BJ (cell line): ENCODE data around the gene AMER3. TPM values are rescaled to one million over a fixed set of nuclear protein-coding genes. Genes with fewer than 3 reads are reported as not detected.

Experiments
- CTCF ChIA-PET: fragments of 350-600 bp; formaldehyde crosslinking; extraction: SDS; loops from one replicate; lab custom pipeline; 2021; ENCODE audit warnings: antibody characterized with exemption, inconsistent platforms; lab: Yijun Ruan, JAX
- POLR2A ChIA-PET: fragments of 300-600 bp; sonication (Branson Sonifier 250); formaldehyde crosslinking; extraction: SDS; loops from one replicate; lab custom pipeline; 2021; ENCODE audit warnings: antibody characterized with exemption; lab: Charles Lee
- DNase-seq: peaks from one replicate; pipeline ENCODE4 v3.0.0-alpha.2; 2011; ENCODE audit warnings: low read depth
- H3K27me3 ChIP-seq: 2 replicates; pipeline ENCODE4 v1.6.0; 2011; ENCODE audit warnings: low read length; ENCODE audit not compliant: control insufficient read depth, insufficient read depth
- H3K36me3 ChIP-seq: 2 replicates; pipeline ENCODE4 v1.5.1; 2011; ENCODE audit warnings: low read length; ENCODE audit not compliant: control insufficient read depth, insufficient read depth
- H3K4me3 ChIP-seq: 2 replicates; pipeline ENCODE4 v1.5.1; 2011; ENCODE audit warnings: low read depth, mild to moderate bottlenecking, control low read depth, low read length
- polyA plus RNA-seq: library from polyadenylated mRNA; depleted of rRNA; stranded (reverse); fragments of >200 nt; gene quantifications from 2 replicates; pipeline ENCODE4 v1.2.3, GENCODE V29; 2011
- TF ChIP-seq, protein P1 (sequence below): IDR thresholded peaks from 2 replicates; pipeline ENCODE4 v1.5.1; 2011; ENCODE audit warnings: low read depth, mild to moderate bottlenecking, control low read depth, inconsistent platforms, low read length, moderate library complexity; ENCODE audit not compliant: insufficient read depth

AMER3 gene
- polyA plus RNA-seq, 1 experiment = not detected

DNA sequence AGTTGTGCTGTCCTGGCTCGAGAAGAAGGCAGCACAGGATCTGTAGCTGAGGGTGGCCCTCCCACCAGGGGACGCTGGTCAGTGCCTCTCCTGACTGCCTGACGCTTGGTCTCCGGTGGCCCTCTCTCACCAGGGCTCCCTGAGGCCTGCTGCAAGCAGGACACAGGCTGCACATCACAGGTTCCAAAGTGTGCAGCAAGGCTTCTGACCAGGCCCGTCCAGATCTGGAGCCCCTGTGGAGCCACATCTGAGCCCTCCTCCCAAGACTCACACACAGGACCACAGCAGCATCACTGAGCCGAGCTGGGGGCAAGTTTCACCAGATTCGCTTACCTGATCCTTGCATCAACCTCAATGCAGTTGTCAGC is 12.1 kb downstream of the AMER3 start:
- TF ChIP-seq, protein P1, sequence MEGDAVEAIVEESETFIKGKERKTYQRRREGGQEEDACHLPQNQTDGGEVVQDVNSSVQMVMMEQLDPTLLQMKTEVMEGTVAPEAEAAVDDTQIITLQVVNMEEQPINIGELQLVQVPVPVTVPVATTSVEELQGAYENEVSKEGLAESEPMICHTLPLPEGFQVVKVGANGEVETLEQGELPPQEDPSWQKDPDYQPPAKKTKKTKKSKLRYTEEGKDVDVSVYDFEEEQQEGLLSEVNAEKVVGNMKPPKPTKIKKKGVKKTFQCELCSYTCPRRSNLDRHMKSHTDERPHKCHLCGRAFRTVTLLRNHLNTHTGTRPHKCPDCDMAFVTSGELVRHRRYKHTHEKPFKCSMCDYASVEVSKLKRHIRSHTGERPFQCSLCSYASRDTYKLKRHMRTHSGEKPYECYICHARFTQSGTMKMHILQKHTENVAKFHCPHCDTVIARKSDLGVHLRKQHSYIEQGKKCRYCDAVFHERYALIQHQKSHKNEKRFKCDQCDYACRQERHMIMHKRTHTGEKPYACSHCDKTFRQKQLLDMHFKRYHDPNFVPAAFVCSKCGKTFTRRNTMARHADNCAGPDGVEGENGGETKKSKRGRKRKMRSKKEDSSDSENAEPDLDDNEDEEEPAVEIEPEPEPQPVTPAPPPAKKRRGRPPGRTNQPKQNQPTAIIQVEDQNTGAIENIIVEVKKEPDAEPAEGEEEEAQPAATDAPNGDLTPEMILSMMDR = no peak
- CTCF ChIA-PET = no interaction called here
- Histone ChIP-seq H3K27me3 (no peaks in the 10 kb centered on the region), H3K4me3 (no peak overlapping the region), H3K36me3 (no peaks in the 10 kb centered on the region)
- POLR2A ChIA-PET = no interaction called here
- DNase-seq = no peak

DNA sequence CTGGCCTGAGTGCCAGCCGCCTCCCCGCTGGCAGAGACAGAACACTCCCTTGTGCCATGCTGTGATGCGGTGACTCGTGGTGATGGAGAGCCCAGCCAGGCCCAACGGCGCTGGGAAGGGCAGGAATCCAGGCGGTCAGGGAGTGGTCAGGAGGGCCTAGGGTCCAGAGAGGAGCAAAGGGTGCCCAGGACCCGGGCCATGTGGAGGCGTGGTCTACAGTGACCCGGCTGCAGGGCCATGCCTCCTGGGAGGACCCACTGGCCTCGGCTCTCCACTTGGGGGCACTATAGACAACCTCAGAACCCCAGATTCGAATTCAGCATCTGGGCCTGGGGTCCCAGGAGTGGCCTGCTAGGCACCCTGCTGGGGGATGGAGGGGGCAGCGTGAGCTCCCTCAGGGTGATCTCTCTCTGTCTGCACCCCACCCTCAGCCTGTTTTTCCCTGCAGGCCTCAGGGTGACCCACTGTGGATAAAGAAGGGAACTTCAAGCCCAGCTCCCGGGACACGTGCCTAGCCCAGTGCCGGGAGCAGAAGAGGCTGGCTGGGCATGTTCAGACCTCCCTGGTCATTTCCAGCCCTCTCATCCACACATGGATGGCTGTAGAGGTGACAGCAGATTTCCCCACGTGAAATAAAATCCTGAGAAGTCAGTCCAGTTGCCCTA is 13.0 kb downstream of the AMER3 start:
- H3K4me3 ChIP-seq = no peak overlapping the region
- H3K36me3 ChIP-seq = no peaks in the 10 kb centered on the region
- CTCF ChIA-PET = no interaction called here
- TF ChIP-seq, protein P1 = no peak
- POLR2A ChIA-PET = no interaction called here
- no peaks in the 10 kb centered on the region for H3K27me3 ChIP-seq
- DNase-seq = no peak

DNA sequence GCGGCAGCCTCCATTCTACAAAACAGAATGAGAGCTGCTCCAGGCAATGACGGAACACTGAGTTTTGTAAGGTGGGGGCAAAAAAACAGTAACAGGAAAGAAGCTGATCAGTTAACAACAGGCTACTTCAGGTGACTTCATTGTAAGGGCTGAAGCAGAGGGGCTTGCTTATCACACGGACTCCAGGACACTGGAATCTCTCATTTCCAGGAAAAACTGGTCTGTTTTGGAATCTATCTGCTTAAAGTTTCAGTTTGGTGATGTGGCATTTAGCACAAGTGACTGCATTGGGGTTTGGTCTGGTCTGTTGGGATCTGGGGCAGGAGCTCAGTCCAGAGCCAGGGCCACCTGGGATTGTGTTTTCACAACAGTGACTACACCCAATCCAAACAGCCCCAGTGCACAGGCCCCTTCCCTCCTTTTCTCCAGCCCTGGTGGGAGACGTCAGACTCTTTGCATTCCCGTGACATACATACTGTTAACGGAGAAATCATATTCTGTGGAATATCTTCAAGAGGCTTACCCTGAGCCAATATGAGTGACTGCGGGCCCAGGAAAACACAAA is 14.1 kb downstream of the AMER3 start:
- Histone ChIP-seq H3K4me3 (no peak overlapping the region), H3K36me3 (no peaks in the 10 kb centered on the region), H3K27me3 (no peaks in the 10 kb centered on the region)
- CTCF ChIA-PET = no interaction called here
- no peak for DNase-seq
- TF ChIP-seq, protein P1 = no peak
- POLR2A ChIA-PET = no interaction called here

DNA sequence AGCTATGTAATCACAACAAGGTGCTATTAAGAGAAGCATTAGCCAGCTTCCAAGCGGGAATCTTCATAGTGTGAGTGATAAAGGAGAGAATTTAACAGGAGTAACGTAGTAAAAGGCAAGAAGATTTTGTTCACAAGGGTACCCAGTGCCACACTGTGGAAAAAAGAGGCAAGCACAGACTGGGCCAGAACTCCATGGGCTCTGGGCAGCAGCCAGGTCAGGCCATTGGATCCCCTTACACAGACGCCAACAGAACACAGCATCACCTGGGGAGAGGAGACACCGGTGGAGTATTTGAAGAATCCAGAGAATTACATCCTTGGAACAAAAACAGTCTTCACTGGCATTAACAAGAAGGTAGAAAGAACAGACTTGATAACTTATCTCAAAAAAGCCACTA is 21.2 kb downstream of the AMER3 start:
- TF ChIP-seq, protein P1 = no peak
- POLR2A ChIA-PET = no interaction called here
- Histone ChIP-seq H3K27me3 (no peaks in the 10 kb centered on the region), H3K36me3 (no peaks in the 10 kb centered on the region), H3K4me3 (no peak overlapping the region)
- DNase-seq = no peak
- CTCF ChIA-PET = no interaction called here

DNA sequence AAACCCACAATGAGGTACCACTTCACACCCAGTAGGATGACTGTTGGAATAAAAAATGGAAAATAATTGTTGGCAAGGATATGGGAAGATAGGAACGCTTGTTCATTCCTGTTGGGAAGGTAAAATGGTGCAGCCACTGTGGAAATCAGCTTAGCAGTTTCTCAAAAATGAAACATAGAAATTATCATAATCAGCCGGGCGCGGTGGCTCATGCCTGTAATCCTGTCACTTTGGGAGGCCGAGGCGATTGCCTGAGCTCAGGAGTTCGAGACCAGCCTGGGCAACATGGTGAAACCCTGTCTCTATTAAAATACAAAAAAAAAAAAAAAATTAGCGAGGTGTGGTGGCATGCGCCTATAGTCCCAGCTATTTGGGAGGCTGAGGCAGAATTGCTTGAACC is 23.4 kb downstream of the AMER3 start:
- TF ChIP-seq, protein P1 = no peak
- CTCF ChIA-PET = no interaction called here
- POLR2A ChIA-PET = no interaction called here

More for the DNA sequence above, 23.4 kb downstream of the AMER3 start:
- Histone ChIP-seq H3K4me3 (no peak overlapping the region), H3K27me3 (no peaks in the 10 kb centered on the region), H3K36me3 (no peaks in the 10 kb centered on the region)
- DNase-seq = no peak
